Transverse colon (tissue), 4 donors: ENCODE data around the gene RBM42.

ENCODE experiments used
- POLR2A ChIP-seq: fragments of 450-650 bp; IDR thresholded peaks from one replicate; pipeline ENCODE4 v1.6.1; 2016; ENCODE audit warnings: antibody characterized with exemption, mild to moderate bottlenecking, moderate library complexity
- POLR2AphosphoS5 ChIP-seq, 3 donors: sonication (generic); formaldehyde crosslinking; IDR thresholded peaks; one replicate each; pipeline ENCODE4 v1.6.1; 2016; ENCODE audit warnings: antibody characterized with exemption in 3 of 3
- TF ChIP-seq, protein P1 (sequence below), 5 experiments: fragments of 200-600 bp in 3 of 5; fragments of 450-650 bp in 2 of 5; sonication (generic) in 3 of 5; IDR thresholded peaks; 1 replicate in 2 of 5; 2 replicates in 3 of 5; pipeline ENCODE4 v1.5.1; 2016 to 2017; ENCODE audit warnings: antibody characterized with exemption in 5 of 5, inconsistent platforms in 3 of 5, mild to moderate bottlenecking in 2 of 5, moderate library complexity in 1 of 5

DNA sequence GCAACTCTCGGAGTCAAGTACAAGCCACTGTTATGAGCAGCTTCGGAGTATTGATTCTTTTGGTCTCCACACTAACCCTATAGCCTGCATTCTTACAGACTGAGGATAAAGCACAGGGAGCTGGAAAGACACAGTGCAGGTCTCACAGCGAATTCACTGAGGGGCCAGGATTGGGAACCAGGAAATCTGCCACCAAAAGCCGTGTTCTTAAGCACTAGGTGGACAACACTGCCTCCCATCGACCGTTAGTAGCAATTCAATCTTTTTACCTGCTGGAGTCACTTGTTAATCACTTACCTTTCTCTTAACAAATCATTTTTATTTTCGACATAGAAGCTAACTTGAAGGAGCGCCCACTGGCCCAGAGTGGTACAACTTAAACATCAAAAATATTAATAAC, 36.6 kb upstream of the RBM42 start:
- TF ChIP-seq, protein P1, sequence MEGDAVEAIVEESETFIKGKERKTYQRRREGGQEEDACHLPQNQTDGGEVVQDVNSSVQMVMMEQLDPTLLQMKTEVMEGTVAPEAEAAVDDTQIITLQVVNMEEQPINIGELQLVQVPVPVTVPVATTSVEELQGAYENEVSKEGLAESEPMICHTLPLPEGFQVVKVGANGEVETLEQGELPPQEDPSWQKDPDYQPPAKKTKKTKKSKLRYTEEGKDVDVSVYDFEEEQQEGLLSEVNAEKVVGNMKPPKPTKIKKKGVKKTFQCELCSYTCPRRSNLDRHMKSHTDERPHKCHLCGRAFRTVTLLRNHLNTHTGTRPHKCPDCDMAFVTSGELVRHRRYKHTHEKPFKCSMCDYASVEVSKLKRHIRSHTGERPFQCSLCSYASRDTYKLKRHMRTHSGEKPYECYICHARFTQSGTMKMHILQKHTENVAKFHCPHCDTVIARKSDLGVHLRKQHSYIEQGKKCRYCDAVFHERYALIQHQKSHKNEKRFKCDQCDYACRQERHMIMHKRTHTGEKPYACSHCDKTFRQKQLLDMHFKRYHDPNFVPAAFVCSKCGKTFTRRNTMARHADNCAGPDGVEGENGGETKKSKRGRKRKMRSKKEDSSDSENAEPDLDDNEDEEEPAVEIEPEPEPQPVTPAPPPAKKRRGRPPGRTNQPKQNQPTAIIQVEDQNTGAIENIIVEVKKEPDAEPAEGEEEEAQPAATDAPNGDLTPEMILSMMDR (IDR thresholded peaks at IDR 0.05), result peak; percentile 28 to 40 (median 34)
- TF ChIP-seq POLR2A, result no peak
- TF ChIP-seq POLR2AphosphoS5 (IDR thresholded peaks at IDR 0.05), result no peak
